Neural cell (in vitro differentiated cells): ENCODE data around the gene DGKZ.

Experiments used
- CTCF ChIP-seq: fragments of 450-650 bp; IDR thresholded peaks from 2 replicates; pipeline ENCODE4 v1.5.1; 2014; ENCODE audit warnings: antibody characterized with exemption, mild to moderate bottlenecking, moderate library complexity; ENCODE audit not compliant: poor library complexity, severe bottlenecking
- EP300 ChIP-seq: fragments of 450-650 bp; conservative IDR thresholded peaks from 2 replicates; pipeline ENCODE4 v1.6.1; 2014; ENCODE audit warnings: antibody characterized with exemption, mild to moderate bottlenecking, moderate library complexity; ENCODE audit not compliant: poor library complexity, severe bottlenecking
- EZH2 ChIP-seq: fragments of 200-600, 300-800 bp; shearing (Covaris generic), sonication (generic); IDR thresholded peaks from 2 replicates; pipeline ENCODE4 v1.6.1; 2014; ENCODE audit warnings: antibody characterized with exemption, low read length, borderline replicate concordance, mild to moderate bottlenecking; ENCODE audit not compliant: insufficient read depth, poor library complexity, severe bottlenecking
- MXI1 ChIP-seq: fragments of 450-650 bp; conservative IDR thresholded peaks from 2 replicates; pipeline ENCODE4 v1.6.1; 2014; ENCODE audit warnings: antibody characterized with exemption, mild to moderate bottlenecking; ENCODE audit not compliant: poor library complexity, severe bottlenecking
- POLR2AphosphoS5 ChIP-seq: IDR thresholded peaks from 2 replicates; pipeline ENCODE4 v1.6.1; 2012
- REST ChIP-seq: IDR thresholded peaks from 2 replicates; pipeline ENCODE4 v1.6.1; 2012; ENCODE audit warnings: borderline replicate concordance
- TAF1 ChIP-seq: IDR thresholded peaks from 2 replicates; pipeline ENCODE4 v1.6.1; 2012; ENCODE audit warnings: low read depth

GRCh38 chr11:46385169-46386004, 38.1 kb downstream of the DGKZ start:
- TF ChIP-seq MXI1, result no peak
- TF ChIP-seq CTCF, result no peak
- no peak for TF ChIP-seq TAF1
- TF ChIP-seq EP300, result no peak
- TF ChIP-seq POLR2AphosphoS5, result no peak
- no peak for TF ChIP-seq EZH2
- TF ChIP-seq REST, result no peak
